ENCODE results near the gene SLC12A5. TPM values are rescaled to one million over a fixed set of nuclear protein-coding genes. Genes with fewer than 3 reads are reported as not detected.
A peak's percentile ranks its signal among the peaks of the same experiment; 100 is the strongest.

SLC12A5 gene
- total RNA-seq, 1 donor from 2014 or later = 10.4 TPM

GRCh38 chr20:46062151-46062550 is 33.1 kb downstream of the SLC12A5 start:
- Mint-ChIP-seq H3K27ac (ENCODE audit: unreplicated experiment) (peak overlapping the region; percentile 26), H3K36me3 (ENCODE audit: unreplicated experiment) (peaks cover 15% of the 10 kb centered on the region), H3K4me3 (ENCODE audit: unreplicated experiment) (no peak overlapping the region), H3K27me3 (ENCODE audit: unreplicated experiment) (peaks cover 4% of the 10 kb centered on the region), H3K9me3 (ENCODE audit: unreplicated experiment) (peaks cover 2% of the 10 kb centered on the region), H3K4me1 (ENCODE audit: low read depth, unreplicated experiment) (peaks cover 34% of the 10 kb centered on the region)
- no peak for TF ChIP-seq CTCF (IDR thresholded peaks at IDR 0.05; ENCODE audit: partially characterized antibody, unreplicated experiment)
- DNase-seq = peak; percentile 32

- Mint-ChIP-seq H3K27me3 (ENCODE audit: unreplicated experiment) (peaks cover 2% of the 10 kb centered on the region), H3K4me1 (ENCODE audit: low read depth, unreplicated experiment) (peaks cover 34% of the 10 kb centered on the region), H3K27ac (ENCODE audit: unreplicated experiment) (peak overlapping the region; percentile 26), H3K36me3 (ENCODE audit: unreplicated experiment) (peaks cover 15% of the 10 kb centered on the region), H3K9me3 (ENCODE audit: unreplicated experiment) (peaks cover 2% of the 10 kb centered on the region), H3K4me3 (ENCODE audit: unreplicated experiment) (peak overlapping the region; percentile 12)
- no peak for TF ChIP-seq CTCF (IDR thresholded peaks at IDR 0.05; ENCODE audit: partially characterized antibody, unreplicated experiment)
- DNase-seq = no peak
Observed at GRCh38 chr20:46062621-46063020, 33.6 kb downstream of the SLC12A5 start.

- Mint-ChIP-seq H3K27me3 (ENCODE audit: unreplicated experiment) (peaks cover 2% of the 10 kb centered on the region), H3K4me1 (ENCODE audit: low read depth, unreplicated experiment) (peaks cover 34% of the 10 kb centered on the region), H3K4me3 (ENCODE audit: unreplicated experiment) (no peak overlapping the region), H3K36me3 (ENCODE audit: unreplicated experiment) (peaks cover 15% of the 10 kb centered on the region), H3K9me3 (ENCODE audit: unreplicated experiment) (peaks cover 2% of the 10 kb centered on the region), H3K27ac (ENCODE audit: unreplicated experiment) (no peak overlapping the region)
- no peak for TF ChIP-seq CTCF (IDR thresholded peaks at IDR 0.05; ENCODE audit: partially characterized antibody, unreplicated experiment)
- DNase-seq = no peak
Observed at GRCh38 chr20:46063151-46063550, 34.1 kb downstream of the SLC12A5 start.

GRCh38 chr20:46063652-46064054 is 34.6 kb downstream of the SLC12A5 start:
- DNase-seq = no peak
- Mint-ChIP-seq H3K4me1 (ENCODE audit: low read depth, unreplicated experiment) (peaks cover 34% of the 10 kb centered on the region), H3K4me3 (ENCODE audit: unreplicated experiment) (no peak overlapping the region), H3K36me3 (ENCODE audit: unreplicated experiment) (peaks cover 15% of the 10 kb centered on the region), H3K27me3 (ENCODE audit: unreplicated experiment) (peaks cover 2% of the 10 kb centered on the region), H3K9me3 (ENCODE audit: unreplicated experiment) (peaks cover 2% of the 10 kb centered on the region), H3K27ac (ENCODE audit: unreplicated experiment) (no peak overlapping the region)
- no peak for TF ChIP-seq CTCF (IDR thresholded peaks at IDR 0.05; ENCODE audit: partially characterized antibody, unreplicated experiment)

- no peak for TF ChIP-seq CTCF (IDR thresholded peaks at IDR 0.05; ENCODE audit: partially characterized antibody, unreplicated experiment)
- no peak for DNase-seq
- Mint-ChIP-seq H3K27me3 (ENCODE audit: unreplicated experiment) (no peaks in the 10 kb centered on the region), H3K4me3 (ENCODE audit: unreplicated experiment) (no peak overlapping the region), H3K27ac (ENCODE audit: unreplicated experiment) (no peak overlapping the region), H3K9me3 (ENCODE audit: unreplicated experiment) (peaks cover 2% of the 10 kb centered on the region), H3K4me1 (ENCODE audit: low read depth, unreplicated experiment) (peaks cover 24% of the 10 kb centered on the region), H3K36me3 (ENCODE audit: unreplicated experiment) (peaks cover 15% of the 10 kb centered on the region)
Observed at GRCh38 chr20:46065006-46065405, 36.0 kb downstream of the SLC12A5 start.
